ENCODE results near the gene CCL26.
"Not testable (repeated sequence)": the region's sequence is repeated elsewhere in the genome, so short reads cannot be mapped to it uniquely, and the experiment has no call there.

DNA sequence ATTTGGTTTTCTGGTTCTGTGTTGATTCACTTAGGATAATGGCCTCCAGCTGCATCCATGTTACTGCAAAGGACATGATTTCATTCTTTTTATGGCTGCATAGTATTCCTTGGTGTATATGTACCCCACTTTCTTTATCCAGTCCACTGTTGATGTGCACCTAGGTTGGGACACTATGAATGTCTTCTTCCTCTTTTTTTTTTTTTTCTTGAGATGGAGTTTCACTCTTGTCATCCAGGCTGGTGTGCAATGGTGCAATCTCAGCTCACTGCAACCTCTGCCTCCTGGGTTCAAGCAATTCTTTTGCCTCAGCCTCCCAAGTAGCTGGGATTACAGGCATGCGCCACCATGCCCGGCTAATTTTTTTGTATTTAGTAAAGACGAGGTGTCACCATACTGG is 10.2 kb downstream of the CCL26 start:
- TF ChIP-seq, protein P1, sequence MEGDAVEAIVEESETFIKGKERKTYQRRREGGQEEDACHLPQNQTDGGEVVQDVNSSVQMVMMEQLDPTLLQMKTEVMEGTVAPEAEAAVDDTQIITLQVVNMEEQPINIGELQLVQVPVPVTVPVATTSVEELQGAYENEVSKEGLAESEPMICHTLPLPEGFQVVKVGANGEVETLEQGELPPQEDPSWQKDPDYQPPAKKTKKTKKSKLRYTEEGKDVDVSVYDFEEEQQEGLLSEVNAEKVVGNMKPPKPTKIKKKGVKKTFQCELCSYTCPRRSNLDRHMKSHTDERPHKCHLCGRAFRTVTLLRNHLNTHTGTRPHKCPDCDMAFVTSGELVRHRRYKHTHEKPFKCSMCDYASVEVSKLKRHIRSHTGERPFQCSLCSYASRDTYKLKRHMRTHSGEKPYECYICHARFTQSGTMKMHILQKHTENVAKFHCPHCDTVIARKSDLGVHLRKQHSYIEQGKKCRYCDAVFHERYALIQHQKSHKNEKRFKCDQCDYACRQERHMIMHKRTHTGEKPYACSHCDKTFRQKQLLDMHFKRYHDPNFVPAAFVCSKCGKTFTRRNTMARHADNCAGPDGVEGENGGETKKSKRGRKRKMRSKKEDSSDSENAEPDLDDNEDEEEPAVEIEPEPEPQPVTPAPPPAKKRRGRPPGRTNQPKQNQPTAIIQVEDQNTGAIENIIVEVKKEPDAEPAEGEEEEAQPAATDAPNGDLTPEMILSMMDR (IDR thresholded peaks at IDR 0.05; ENCODE audit: low read depth, low read length, poor library complexity, severe bottlenecking): not testable (repeated sequence)
- not testable (repeated sequence) for TF ChIP-seq EZH2phosphoT487 (IDR thresholded peaks at IDR 0.05; ENCODE audit: borderline replicate concordance, low read length)
